Stimulated activated CD4-positive, alpha-beta T cell treated with anti-CD3 and anti-CD28 coated beads, Interleukin-4, amount 100 ng/mL, for 1 hour (primary cell): ENCODE measurements around the gene ELP2.
"Not testable (repeated sequence)": the region's sequence is repeated elsewhere in the genome, so short reads cannot be mapped to it uniquely, and the experiment has no call there.

Experiments used
- DNase-seq: peaks from one replicate; pipeline ENCODE4 v3.0.0-alpha.2; 2020

ELP2 gene

GRCh38 chr18:36129300-36130038, at the start of gene ELP2, which contains the start of gene SLC39A6:
Gene ELP2, plus strand, starts transcription at chr18:36129899. Its CDS starts 35 bp downstream, at chr18:36129934.
Gene SLC39A6, minus strand, starts transcription at chr18:36129340. Its CDS starts 2,333 bp downstream, at chr18:36127007.
- peak; percentile 95 for DNase-seq

- not testable (repeated sequence) for DNase-seq
Measured at GRCh38 chr18:36081118-36081517, 48.6 kb upstream of the ELP2 start.

- DNase-seq, result no peak
Measured at GRCh38 chr18:36083729-36084128, 46.0 kb upstream of the ELP2 start.

- DNase-seq, result no peak
Measured at GRCh38 chr18:36085195-36085594, 44.5 kb upstream of the ELP2 start.

GRCh38 chr18:36086186-36086585, 43.5 kb upstream of the ELP2 start:
- no peak for DNase-seq

- DNase-seq, result no peak
Measured at GRCh38 chr18:36088256-36088655, 41.4 kb upstream of the ELP2 start.

- DNase-seq, result no peak
Measured at GRCh38 chr18:36089001-36089400, 40.7 kb upstream of the ELP2 start.

- not testable (repeated sequence) for DNase-seq
Measured at GRCh38 chr18:36092116-36092515, 37.6 kb upstream of the ELP2 start.

- no peak for DNase-seq
Measured at GRCh38 chr18:36094431-36094830, 35.3 kb upstream of the ELP2 start.

- no peak for DNase-seq
Measured at GRCh38 chr18:36095936-36096519, 33.7 kb upstream of the ELP2 start.

GRCh38 chr18:36096955-36097354, 32.7 kb upstream of the ELP2 start:
- DNase-seq, result no peak

GRCh38 chr18:36099311-36099710, 30.4 kb upstream of the ELP2 start:
- no peak for DNase-seq

GRCh38 chr18:36101943-36102342, 27.8 kb upstream of the ELP2 start:
- no peak for DNase-seq

GRCh38 chr18:36104749-36105148, 24.9 kb upstream of the ELP2 start:
- DNase-seq, result no peak

GRCh38 chr18:36107477-36107876, 22.2 kb upstream of the ELP2 start:
- no peak for DNase-seq

- no peak for DNase-seq
Measured at GRCh38 chr18:36108196-36108595, 21.5 kb upstream of the ELP2 start.

- DNase-seq, result no peak
Measured at GRCh38 chr18:36108601-36109000, 21.1 kb upstream of the ELP2 start.

GRCh38 chr18:36109737-36110136, 20.0 kb upstream of the ELP2 start:
- DNase-seq, result no peak

- no peak for DNase-seq
Measured at GRCh38 chr18:36112302-36112701, 17.4 kb upstream of the ELP2 start.

GRCh38 chr18:36114251-36114650, 15.4 kb upstream of the ELP2 start:
- DNase-seq, result no peak

GRCh38 chr18:36114738-36115137, 15.0 kb upstream of the ELP2 start:
- no peak for DNase-seq

- not testable (repeated sequence) for DNase-seq
Measured at GRCh38 chr18:36116771-36117170, 12.9 kb upstream of the ELP2 start.

- DNase-seq, result no peak
Measured at GRCh38 chr18:36120297-36120696, 9.4 kb upstream of the ELP2 start.

- no peak for DNase-seq
Measured at GRCh38 chr18:36124841-36125240, 4.9 kb upstream of the ELP2 start.

- DNase-seq, result no peak
Measured at GRCh38 chr18:36126668-36127067, 3.0 kb upstream of the ELP2 start.
